H1 (cell line): ENCODE measurements around the gene ANKEF1. TPM values are rescaled to one million over a fixed set of nuclear protein-coding genes. Genes with fewer than 3 reads are reported as not detected.

ENCODE experiments used
- SIRT6 ChIP-seq: IDR thresholded peaks from one replicate; pipeline ENCODE4 v1.7.1; 2012; ENCODE audit warnings: low read length, inconsistent platforms
- SRF ChIP-seq: IDR thresholded peaks from 2 replicates; pipeline ENCODE4 v1.6.1; 2011; ENCODE audit warnings: mild to moderate bottlenecking, low read depth, low read length, moderate library complexity
- polyA plus RNA-seq, 7 experiments: library from polyadenylated mRNA; depleted of rRNA in 3 of 7; stranded (reverse) in 5 of 7; unstranded in 2 of 7; fragments of >200 nt in 5 of 7; fragments of 200-250 nt in 2 of 7; gene quantifications; 1 replicate in 5 of 7; 2 replicates in 1 of 7; 4 replicates in 1 of 7; pipeline versions ENCODE4 v1.2.1 to v1.2.3, GENCODE V29; 2011 to 2013; ENCODE audit warnings: missing spikeins in 2 of 7, mixed read lengths in 2 of 7
- total RNA-seq: library from RNA; stranded (reverse); fragmentation: NEBNext Ultra II Directional; extraction: Animal tissue kit (Norgen Biotek cat#: 25700); gene quantifications from 2 replicates; pipeline ENCODE4 v1.2.1, GENCODE V29; 2021

The ANKEF1 gene
- total and polyA plus RNA-seq, 2 of the 8 experiments (the other 6 are each of a cell fraction or from before 2014, with no cell fraction given): 2.8 to 10.0 TPM

DNA sequence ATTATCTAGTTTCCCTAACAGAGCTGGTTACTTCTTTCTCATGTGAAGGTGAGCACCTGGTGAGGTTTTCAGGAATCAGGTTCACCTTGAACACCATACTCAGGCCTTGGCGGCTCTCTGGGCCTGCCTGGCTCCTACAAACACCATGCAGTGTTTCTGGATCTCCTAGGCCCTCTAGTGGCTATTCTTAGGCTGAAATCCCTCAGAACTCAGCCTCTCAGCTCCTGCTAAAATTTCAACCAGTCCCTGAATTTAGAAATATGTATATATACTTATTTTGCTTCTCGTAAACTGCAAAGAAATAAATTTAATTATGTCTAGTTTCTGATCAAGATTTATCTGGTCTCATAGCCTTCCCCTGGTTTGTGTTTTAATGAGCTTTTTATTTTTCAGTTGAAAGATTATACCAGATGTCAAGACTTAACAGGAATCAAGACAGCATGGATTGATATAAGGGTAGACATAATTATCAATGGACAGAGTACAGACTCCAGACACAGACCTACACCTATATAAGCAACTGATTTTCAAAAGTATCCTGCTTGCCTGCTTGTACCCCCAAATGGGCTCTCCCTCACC, 55.9 kb downstream of the ANKEF1 start (continued):
- no peak for TF ChIP-seq SRF
- TF ChIP-seq SIRT6: no peak
- TF ChIP-seq, all 59 proteins: peak for 2
